Thymus (tissue), 11 donors: ENCODE measurements around the gene ASXL1. TPM values are rescaled to one million over a fixed set of nuclear protein-coding genes. Genes with fewer than 3 reads are reported as not detected.

Experiments used
- DNase-seq, 9 donors: peaks; one replicate each; pipeline ENCODE4 v3.0.0-alpha.2; 2013; ENCODE audit warnings: low spot score in 9 of 9, low read depth in 6 of 9, missing footprints in 1 of 9
- H3K27ac ChIP-seq, 2 donors: one replicate each; pipeline ENCODE4 v1.5.1; 2013; ENCODE audit warnings: control low read depth in 1 of 2, low read depth in 1 of 2, low read length in 1 of 2, mild to moderate bottlenecking in 1 of 2, moderate library complexity in 1 of 2
- H3K27me3 ChIP-seq, 2 donors: one replicate each; pipeline ENCODE4 v1.5.1; 2013; ENCODE audit warnings: low read length in 1 of 2; ENCODE audit not compliant: control insufficient read depth in 2 of 2, insufficient read depth in 1 of 2
- H3K36me3 ChIP-seq, 2 donors: one replicate each; pipeline ENCODE4 v1.5.1; 2013; ENCODE audit warnings: low read length in 1 of 2, mild to moderate bottlenecking in 1 of 2, moderate library complexity in 1 of 2; ENCODE audit not compliant: control insufficient read depth in 2 of 2, insufficient read depth in 2 of 2
- H3K4me1 ChIP-seq, 2 donors: one replicate each; pipeline ENCODE4 v1.5.1; 2013; ENCODE audit warnings: low read length in 2 of 2; ENCODE audit not compliant: control insufficient read depth in 2 of 2, insufficient read depth in 2 of 2
- H3K4me3 ChIP-seq, 2 donors: one replicate each; pipeline ENCODE4 v1.5.1; 2013; ENCODE audit warnings: low read length in 2 of 2, control low read depth in 1 of 2, mild to moderate bottlenecking in 1 of 2
- H3K9me3 ChIP-seq, 2 donors: one replicate each; pipeline ENCODE4 v1.5.1; 2013; ENCODE audit warnings: low read length in 1 of 2, mild to moderate bottlenecking in 1 of 2; ENCODE audit not compliant: control insufficient read depth in 2 of 2, insufficient read depth in 1 of 2
- WGBS: extraction: QIAGEN DNeasy Blood & Tissue Kit; methylation state at CpG from one replicate; pipeline ENCODE4 v1.1.7; 2013; 5-methylcytosine and 5-hydroxymethylcytosine counted together
- polyA plus RNA-seq: library from polyadenylated mRNA; stranded (reverse); fragments of 200-250 nt; gene quantifications from one replicate; pipeline ENCODE4 v1.2.3, GENCODE V29; 2013
- total RNA-seq: library from RNA; stranded (reverse); fragments of 120-200 nt; gene quantifications from one replicate; pipeline ENCODE4 v1.2.4, GENCODE V29; 2013
- donor health status: healthy.

Gene ASXL1
- total and polyA plus RNA-seq, 2 donors: 34.8 to 40.0 TPM

- Histone ChIP-seq H3K36me3 (no peaks in the 10 kb centered on the region), H3K4me3 (peak overlapping the region in 1 of 2 donors; percentile 87), H3K4me1 (peaks cover 19 to 22% of the 10 kb centered on the region in 2 donors), H3K27me3 (no peaks in the 10 kb centered on the region), H3K9me3 (no peaks in the 10 kb centered on the region), H3K27ac (peak overlapping the region; percentile 1 to 84)
- DNase-seq: no peak
- WGBS: 48% methylated on average over 13 of the region's 13 CpGs
Measured at GRCh38 chr20:32356622-32357374, 1.3 kb upstream of the ASXL1 start.

GRCh38 chr20:32357375-32357868 lies 709 bp upstream of the ASXL1 start:
- H3K36me3 ChIP-seq: no peaks in the 10 kb centered on the region
- H3K4me1 ChIP-seq: peaks cover 22% of the 10 kb centered on the region in 2 donors
- H3K27ac ChIP-seq: peak overlapping the region; percentile 84 to 100
- DNase-seq: no peak
- no peaks in the 10 kb centered on the region for H3K9me3 ChIP-seq
- peak overlapping the region; percentile 87 to 91 for H3K4me3 ChIP-seq
- no peaks in the 10 kb centered on the region for H3K27me3 ChIP-seq
- WGBS: 3% methylated on average over 11 of the region's 11 CpGs

- Histone ChIP-seq H3K36me3 (no peaks in the 10 kb centered on the region), H3K9me3 (no peaks in the 10 kb centered on the region), H3K27me3 (no peaks in the 10 kb centered on the region), H3K27ac (peak overlapping the region; percentile 89 to 100), H3K4me3 (peak overlapping the region; percentile 87 to 88), H3K4me1 (peaks cover 24 to 25% of the 10 kb centered on the region in 2 donors)
- DNase-seq: no peak
- WGBS: under 1% methylated on average over 35 of the region's 35 CpGs
Measured at GRCh38 chr20:32358632-32358882, 426 bp downstream of the ASXL1 start.

GRCh38 chr20:32358883-32359632 lies 927 bp downstream of the ASXL1 start:
- peak in 8 of 9 donors; percentile 44 to 86 (median 66) for DNase-seq
- H3K9me3 ChIP-seq: no peaks in the 10 kb centered on the region
- H3K27ac ChIP-seq: peak overlapping the region; percentile 89 to 100
- no peaks in the 10 kb centered on the region for H3K36me3 ChIP-seq
- H3K4me1 ChIP-seq: peaks cover 28% of the 10 kb centered on the region in 2 donors
- H3K4me3 ChIP-seq: peak overlapping the region; percentile 87 to 88
- WGBS: 1% methylated on average over 46 of the region's 46 CpGs
- H3K27me3 ChIP-seq: no peaks in the 10 kb centered on the region

GRCh38 chr20:32359633-32360332 lies 1.7 kb downstream of the ASXL1 start:
- Histone ChIP-seq H3K4me1 (peaks cover 33 to 36% of the 10 kb centered on the region in 2 donors), H3K27ac (peak overlapping the region; percentile 89 to 100), H3K36me3 (no peaks in the 10 kb centered on the region), H3K27me3 (no peaks in the 10 kb centered on the region), H3K9me3 (no peaks in the 10 kb centered on the region), H3K4me3 (peak overlapping the region; percentile 87 to 88)
- DNase-seq: peak in 2 of 9 donors; percentile 33 to 56
- WGBS: 35% methylated on average over 11 of the region's 11 CpGs

- H3K27ac ChIP-seq: peak overlapping the region in 1 of 2 donors; percentile 46
- WGBS: 87% methylated on average over 5 of the region's 5 CpGs
- no peaks in the 10 kb centered on the region for H3K27me3 ChIP-seq
- no peaks in the 10 kb centered on the region for H3K9me3 ChIP-seq
- peak overlapping the region; percentile 24 to 88 for H3K4me3 ChIP-seq
- no peak for DNase-seq
- no peaks in the 10 kb centered on the region for H3K36me3 ChIP-seq
- peaks cover 34 to 36% of the 10 kb centered on the region in 2 donors for H3K4me1 ChIP-seq
Measured at GRCh38 chr20:32360333-32360634, 2.2 kb downstream of the ASXL1 start.

GRCh38 chr20:32362901-32363364 lies 4.8 kb downstream of the ASXL1 start:
- no peak overlapping the region for H3K27ac ChIP-seq
- WGBS: 82% methylated on average over 4 of the region's 4 CpGs
- H3K9me3 ChIP-seq: no peaks in the 10 kb centered on the region
- peaks cover 26 to 27% of the 10 kb centered on the region in 2 donors for H3K4me1 ChIP-seq
- H3K36me3 ChIP-seq: peaks cover 4 to 15% of the 10 kb centered on the region in 2 donors
- H3K4me3 ChIP-seq: no peak overlapping the region
- no peak for DNase-seq
- H3K27me3 ChIP-seq: no peaks in the 10 kb centered on the region

GRCh38 chr20:32363492-32363891 lies 5.4 kb downstream of the ASXL1 start:
- 95% methylated on average over 2 of the region's 2 CpGs for WGBS
- Histone ChIP-seq H3K4me3 (no peak overlapping the region), H3K9me3 (no peaks in the 10 kb centered on the region), H3K27ac (no peak overlapping the region), H3K4me1 (peaks cover 26 to 27% of the 10 kb centered on the region in 2 donors), H3K36me3 (peaks cover 4 to 19% of the 10 kb centered on the region in 2 donors), H3K27me3 (no peaks in the 10 kb centered on the region)
- DNase-seq: no peak
